Measurements from ENCODE around the gene ATOH7.

Gene ATOH7

DNA sequence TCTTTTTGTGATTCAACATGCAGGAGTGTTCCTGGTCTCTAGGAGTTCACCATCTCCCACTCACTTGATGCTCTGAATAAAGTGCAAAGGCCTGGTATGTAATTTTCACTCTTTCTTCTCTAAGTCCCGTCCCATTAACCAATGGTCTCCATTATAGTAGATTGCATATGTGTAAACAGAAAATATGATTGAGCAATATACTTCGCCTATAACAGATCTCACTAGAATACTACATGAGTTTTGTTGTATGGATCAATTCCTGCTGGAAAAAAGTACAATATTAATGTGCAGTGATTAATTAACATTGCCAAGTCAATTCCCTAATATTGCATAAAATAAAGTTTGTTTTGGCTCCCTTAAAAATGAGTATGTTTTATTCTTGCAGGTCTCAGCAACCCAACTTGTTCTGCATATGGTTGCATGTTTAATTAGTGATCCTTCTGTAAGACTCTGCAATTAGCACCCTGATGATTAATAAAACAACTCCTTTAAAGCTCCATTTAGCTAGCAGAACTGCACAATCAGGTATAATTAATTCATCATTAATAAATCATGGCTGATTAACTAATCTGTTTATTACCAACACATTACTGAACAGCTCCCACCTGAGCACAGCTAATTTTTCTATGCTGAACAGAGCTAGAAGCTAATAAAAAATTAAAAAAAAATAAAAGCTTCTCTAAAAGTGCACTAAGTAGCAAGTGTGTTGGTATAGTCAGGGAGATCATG, 37.8 kb upstream of the ATOH7 start:
- no peak overlapping the region for H3K4me3 ChIP-seq (ENCODE audit: low read depth, low read length)
- TF ChIP-seq, protein P1, sequence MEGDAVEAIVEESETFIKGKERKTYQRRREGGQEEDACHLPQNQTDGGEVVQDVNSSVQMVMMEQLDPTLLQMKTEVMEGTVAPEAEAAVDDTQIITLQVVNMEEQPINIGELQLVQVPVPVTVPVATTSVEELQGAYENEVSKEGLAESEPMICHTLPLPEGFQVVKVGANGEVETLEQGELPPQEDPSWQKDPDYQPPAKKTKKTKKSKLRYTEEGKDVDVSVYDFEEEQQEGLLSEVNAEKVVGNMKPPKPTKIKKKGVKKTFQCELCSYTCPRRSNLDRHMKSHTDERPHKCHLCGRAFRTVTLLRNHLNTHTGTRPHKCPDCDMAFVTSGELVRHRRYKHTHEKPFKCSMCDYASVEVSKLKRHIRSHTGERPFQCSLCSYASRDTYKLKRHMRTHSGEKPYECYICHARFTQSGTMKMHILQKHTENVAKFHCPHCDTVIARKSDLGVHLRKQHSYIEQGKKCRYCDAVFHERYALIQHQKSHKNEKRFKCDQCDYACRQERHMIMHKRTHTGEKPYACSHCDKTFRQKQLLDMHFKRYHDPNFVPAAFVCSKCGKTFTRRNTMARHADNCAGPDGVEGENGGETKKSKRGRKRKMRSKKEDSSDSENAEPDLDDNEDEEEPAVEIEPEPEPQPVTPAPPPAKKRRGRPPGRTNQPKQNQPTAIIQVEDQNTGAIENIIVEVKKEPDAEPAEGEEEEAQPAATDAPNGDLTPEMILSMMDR (IDR thresholded peaks at IDR 0.05; ENCODE audit: low read depth, low read length): no peak

DNA sequence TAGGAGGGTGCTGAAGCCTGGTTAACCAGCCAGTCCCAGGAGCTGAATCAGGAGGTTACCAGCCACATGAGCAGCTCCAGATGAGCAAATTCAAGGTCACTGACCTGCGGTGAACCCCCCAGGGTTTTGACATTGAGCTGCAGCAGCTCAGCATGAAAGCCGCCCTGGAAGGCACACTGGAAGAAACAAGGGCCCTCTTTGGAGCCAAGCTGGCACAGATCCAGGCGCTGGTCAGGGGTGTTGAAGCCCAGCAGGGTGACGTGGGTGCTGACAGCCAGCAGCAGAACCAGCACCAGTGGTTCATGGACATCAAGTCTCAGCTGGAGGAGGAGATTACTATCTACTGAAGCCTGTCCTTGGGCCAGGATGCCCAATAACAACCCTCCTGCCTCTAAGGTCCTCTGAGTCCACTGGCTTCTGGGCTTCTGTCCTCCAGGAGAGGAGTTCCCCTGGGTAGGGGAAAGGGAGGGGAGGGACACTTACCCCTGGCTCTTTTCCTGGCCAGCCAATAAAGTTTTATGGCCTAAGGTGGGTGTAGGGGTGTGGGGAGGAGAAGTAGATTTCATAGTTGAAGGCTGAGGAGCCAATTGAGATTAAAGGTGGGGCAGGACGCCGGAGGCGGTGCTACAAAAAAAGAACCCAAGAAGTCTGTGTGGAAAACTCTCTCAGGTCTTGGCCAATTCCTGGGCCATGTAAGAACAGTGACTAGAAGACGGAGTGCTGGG, 29.4 kb upstream of the ATOH7 start:
- TF ChIP-seq, protein P1 (IDR thresholded peaks at IDR 0.05; ENCODE audit: low read depth, low read length): no peak

DNA sequence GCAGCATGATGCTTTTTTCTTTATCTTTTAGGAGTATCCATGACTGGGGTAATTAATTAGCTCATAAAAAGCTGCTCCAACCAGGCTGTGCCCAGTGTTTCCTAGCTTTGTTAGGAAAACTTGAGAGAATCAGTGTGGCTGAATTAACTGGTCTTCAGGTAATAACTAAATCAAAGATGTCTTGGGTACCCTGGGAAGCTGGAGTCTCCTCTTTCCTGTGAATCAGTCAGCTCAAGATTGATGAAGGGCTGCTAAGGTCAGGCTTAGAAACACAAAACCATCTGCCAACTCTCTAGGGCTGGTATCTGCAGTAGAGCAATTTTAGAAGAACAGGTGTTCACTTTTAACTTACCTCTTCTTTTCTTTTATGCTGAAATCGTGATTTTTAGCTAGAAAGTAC, 21.4 kb upstream of the ATOH7 start:
- H3K4me3 ChIP-seq (ENCODE audit: low read depth, low read length): no peak overlapping the region
- TF ChIP-seq, protein P1 (IDR thresholded peaks at IDR 0.05; ENCODE audit: low read depth, low read length): no peak

More for the DNA sequence above, 29.4 kb upstream of the ATOH7 start:
- no peak overlapping the region for H3K4me3 ChIP-seq (ENCODE audit: low read depth, low read length)

DNA sequence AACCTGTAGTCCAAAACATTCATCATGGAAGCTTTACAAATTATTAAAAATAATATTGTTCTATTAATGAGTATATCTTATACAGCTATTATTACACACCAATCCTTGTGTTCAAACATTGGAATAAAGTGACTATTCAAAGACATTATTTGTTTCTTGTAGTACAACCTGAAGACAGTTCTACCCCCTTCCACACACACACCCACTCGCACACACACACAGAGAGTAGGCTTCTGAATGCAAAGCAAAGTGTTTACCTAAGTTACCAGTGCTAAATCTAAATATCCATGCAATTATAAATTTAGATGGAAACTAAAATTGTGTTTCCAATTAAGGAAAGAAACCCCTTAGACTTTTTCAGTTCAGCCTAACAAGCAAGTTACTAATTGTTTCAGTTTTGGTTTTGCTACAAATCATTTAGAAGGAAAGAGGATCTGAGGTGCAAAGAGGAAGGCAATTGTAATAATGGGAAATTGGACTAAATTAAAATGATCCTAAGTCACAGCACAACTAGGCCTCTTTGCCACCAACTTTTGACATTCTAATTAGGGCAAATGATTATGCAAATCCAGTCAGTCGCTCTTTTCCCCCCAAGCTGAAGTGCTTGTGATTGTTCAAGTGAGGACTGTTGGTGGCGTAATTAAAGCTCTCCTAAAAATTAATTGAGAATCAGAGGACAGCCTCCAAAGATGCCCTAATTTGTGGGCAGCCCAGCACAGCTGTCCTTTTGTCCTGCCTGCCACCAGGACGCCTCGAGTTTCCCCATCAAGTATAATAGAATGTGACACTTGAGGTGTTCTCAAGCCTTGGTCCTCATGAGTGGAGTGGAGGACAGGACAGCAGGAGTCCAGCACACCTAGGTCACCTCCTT, 19.9 kb upstream of the ATOH7 start:
- TF ChIP-seq, protein P1 (IDR thresholded peaks at IDR 0.05; ENCODE audit: low read depth, low read length): no peak
- H3K4me3 ChIP-seq (ENCODE audit: low read depth, low read length): no peak overlapping the region

DNA sequence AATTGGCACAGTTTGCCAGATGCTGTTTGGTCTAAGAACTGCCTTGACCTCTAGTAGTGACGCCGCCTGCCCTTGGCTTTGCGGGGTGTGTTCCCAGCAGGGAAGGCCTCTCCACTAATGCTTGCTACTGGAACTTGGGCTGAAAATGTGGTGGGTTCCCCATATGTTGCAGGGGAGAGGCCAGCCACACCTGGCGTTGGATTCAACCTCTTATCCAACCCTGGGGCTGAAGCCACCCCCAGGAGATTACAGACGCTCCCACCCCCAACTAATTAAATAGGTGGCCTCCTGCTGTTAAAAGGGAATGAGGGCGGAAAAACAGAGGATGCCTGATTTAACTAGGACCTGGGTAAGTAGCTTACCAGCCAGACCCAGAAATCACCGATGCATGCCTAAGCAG, 19.2 kb upstream of the ATOH7 start:
- TF ChIP-seq, protein P1 (IDR thresholded peaks at IDR 0.05; ENCODE audit: low read depth, low read length): no peak
- no peak overlapping the region for H3K4me3 ChIP-seq (ENCODE audit: low read depth, low read length)

DNA sequence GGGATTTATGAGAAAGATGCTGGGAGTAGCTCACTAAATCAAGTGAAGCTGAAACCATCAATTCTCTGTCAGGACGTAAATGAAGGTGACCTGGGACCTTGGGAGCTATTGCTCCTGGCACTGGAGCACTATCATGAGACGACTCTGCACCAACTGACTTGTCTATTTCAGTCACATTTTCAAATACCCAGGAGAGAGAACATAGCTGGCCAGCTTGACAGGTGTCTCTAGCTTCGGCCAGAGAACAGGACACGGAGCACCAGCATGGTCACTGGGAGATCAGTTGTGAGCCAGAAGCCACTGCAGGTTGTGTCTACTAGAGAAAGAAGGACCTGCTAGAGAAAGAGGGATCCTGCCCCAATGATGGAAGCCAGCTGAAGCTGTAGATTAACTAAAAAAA, 17.4 kb upstream of the ATOH7 start:
- TF ChIP-seq, protein P1 (IDR thresholded peaks at IDR 0.05; ENCODE audit: low read depth, low read length): no peak
- H3K4me3 ChIP-seq (ENCODE audit: low read depth, low read length): no peak overlapping the region
